NT2/D1 (cell line): ENCODE measurements around the gene AP2B1.

ENCODE experiments used
- YY1 ChIP-seq: IDR thresholded peaks from 2 replicates; pipeline ENCODE4 v1.6.1; 2011; ENCODE audit not compliant: insufficient read length, insufficient read depth
- ZNF274 ChIP-seq: IDR thresholded peaks from 2 replicates; pipeline ENCODE4 v1.6.1; 2011; ENCODE audit warnings: mild to moderate bottlenecking, low read depth, low read length

- TF ChIP-seq ZNF274 = no peak
- no peak for TF ChIP-seq YY1
Measured at GRCh38 chr17:35664685-35665084, 77.6 kb downstream of the AP2B1 start.
